Stimulated activated CD8-positive, alpha-beta memory T cell treated with anti-CD3 and anti-CD28 coated beads, Interleukin-12 subunit alpha, Interleukin-12 subunit beta, amount 100 ng/mL, for 1 hour (primary cell): ENCODE measurements around the gene AOAH.

ENCODE experiments used
- DNase-seq: peaks from one replicate; pipeline ENCODE4 v3.0.0-alpha.2; 2020; ENCODE audit warnings: low read depth

The AOAH gene

GRCh38 chr7:36723951-36724664 is at the start of gene AOAH:
TSS of gene AOAH (minus strand) at chr7:36724494. CDS start at chr7:36724148, 346 bp downstream.
- peak; percentile 55 for DNase-seq

GRCh38 chr7:36766451-36766850 is 42.2 kb upstream of the AOAH start:
- DNase-seq, result no peak

- no peak for DNase-seq
Observed at GRCh38 chr7:36765605-36766004, 41.3 kb upstream of the AOAH start.

- no peak for DNase-seq
Observed at GRCh38 chr7:36764929-36765328, 40.6 kb upstream of the AOAH start.

GRCh38 chr7:36763132-36763816 is 39.0 kb upstream of the AOAH start:
- no peak for DNase-seq

GRCh38 chr7:36762394-36762793 is 38.1 kb upstream of the AOAH start:
- DNase-seq, result no peak

- no peak for DNase-seq
Observed at GRCh38 chr7:36761835-36762234, 37.5 kb upstream of the AOAH start.

GRCh38 chr7:36760856-36761762 is 36.8 kb upstream of the AOAH start:
- no peak for DNase-seq

GRCh38 chr7:36758879-36759278 is 34.6 kb upstream of the AOAH start:
- DNase-seq, result no peak

GRCh38 chr7:36755484-36755883 is 31.2 kb upstream of the AOAH start:
- DNase-seq, result no peak

- no peak for DNase-seq
Observed at GRCh38 chr7:36752026-36752711, 27.9 kb upstream of the AOAH start.

GRCh38 chr7:36750451-36750850 is 26.2 kb upstream of the AOAH start:
- no peak for DNase-seq

- DNase-seq, result no peak
Observed at GRCh38 chr7:36749282-36749960, 25.1 kb upstream of the AOAH start.

- DNase-seq, result no peak
Observed at GRCh38 chr7:36748017-36748487, 23.8 kb upstream of the AOAH start.

GRCh38 chr7:36747280-36748016 is 23.2 kb upstream of the AOAH start:
- DNase-seq, result no peak

- DNase-seq, result no peak
Observed at GRCh38 chr7:36746347-36746746, 22.1 kb upstream of the AOAH start.

- no peak for DNase-seq
Observed at GRCh38 chr7:36742911-36743775, 18.8 kb upstream of the AOAH start.

- DNase-seq, result no peak
Observed at GRCh38 chr7:36741866-36742265, 17.6 kb upstream of the AOAH start.

GRCh38 chr7:36739351-36739750 is 15.1 kb upstream of the AOAH start:
- no peak for DNase-seq

- no peak for DNase-seq
Observed at GRCh38 chr7:36736899-36737211, 12.6 kb upstream of the AOAH start.
